IPS-18a (cell line): ENCODE measurements around the gene REX1BD.
"Not testable (repeated sequence)": the region's sequence is repeated elsewhere in the genome, so short reads cannot be mapped to it uniquely, and the experiment has no call there.

Experiments
- H3K27ac ChIP-seq: one replicate; pipeline ENCODE4 v1.5.1; 2013; ENCODE audit warnings: low read length
- H3K27me3 ChIP-seq: one replicate; pipeline ENCODE4 v1.6.1; 2013; ENCODE audit warnings: mild to moderate bottlenecking, low read length; ENCODE audit not compliant: control insufficient read depth, insufficient read depth
- H3K36me3 ChIP-seq: one replicate; pipeline ENCODE4 v1.6.1; 2013; ENCODE audit warnings: low read depth, low read length; ENCODE audit not compliant: control insufficient read depth
- H3K4me1 ChIP-seq: one replicate; pipeline ENCODE4 v1.6.1; 2013; ENCODE audit warnings: low read depth, low read length; ENCODE audit not compliant: control insufficient read depth
- H3K4me3 ChIP-seq: one replicate; pipeline ENCODE4 v1.5.1; 2013; ENCODE audit warnings: low read length
- H3K9ac ChIP-seq: one replicate; pipeline ENCODE4 v1.6.1; 2013; ENCODE audit warnings: mild to moderate bottlenecking, low read length, moderate library complexity
- H3K9me3 ChIP-seq: one replicate; pipeline ENCODE4 v1.6.1; 2013; ENCODE audit warnings: low read depth, low read length; ENCODE audit not compliant: control insufficient read depth

REX1BD gene

GRCh38 chr19:18588611-18589379 is at the start of gene REX1BD:
REX1BD (plus strand) TSS chr19:18588798; CDS start chr19:18588802, 4 bp downstream.
- peaks cover 11% of the 10 kb centered on the region for H3K4me1 ChIP-seq
- peak within 1 kb of the TSS; percentile 94 for H3K4me3 ChIP-seq
- H3K9ac ChIP-seq, result peak within 1 kb of the TSS; percentile 84

DNA sequence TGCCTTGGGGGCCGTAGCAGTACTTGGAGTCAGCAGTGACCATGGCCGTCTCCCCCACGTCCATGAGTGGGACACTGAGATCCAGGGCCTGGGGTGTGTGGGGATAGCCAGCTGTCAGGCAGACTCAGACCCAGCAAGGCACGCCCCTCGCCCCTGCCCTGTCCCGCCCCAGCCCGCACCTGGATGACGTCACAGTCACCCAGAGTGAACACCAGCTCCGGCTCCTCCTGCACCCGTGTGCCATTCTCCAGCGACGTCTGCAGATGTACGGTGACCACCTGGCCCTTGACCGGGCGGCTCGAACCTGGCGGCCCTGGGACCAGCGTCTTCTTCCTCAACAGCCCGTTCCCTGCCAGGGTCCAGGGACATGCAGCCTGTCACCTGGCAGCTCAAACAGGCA is 49.2 kb upstream of the REX1BD start:
- H3K36me3 ChIP-seq, result peaks cover 35% of the 10 kb centered on the region
- H3K27me3 ChIP-seq, result no peaks in the 10 kb centered on the region
- H3K27ac ChIP-seq, result no peak overlapping the region
- H3K9ac ChIP-seq, result no peak overlapping the region
- H3K9me3 ChIP-seq, result no peaks in the 10 kb centered on the region
- H3K4me3 ChIP-seq, result no peak overlapping the region
- peaks cover 6% of the 10 kb centered on the region for H3K4me1 ChIP-seq

More at GRCh38 chr19:18588611-18589379, at the start of gene REX1BD:
- Histone ChIP-seq H3K9me3 (no peaks in the 10 kb centered on the region), H3K27ac (peak within 1 kb of the TSS; percentile 79), H3K27me3 (no peaks in the 10 kb centered on the region), H3K36me3 (no peaks in the 10 kb centered on the region)

GRCh38 chr19:18540200-18540599 is 48.4 kb upstream of the REX1BD start:
- not testable (repeated sequence) for H3K27me3 ChIP-seq, H3K9me3 ChIP-seq, H3K27ac ChIP-seq, H3K4me3 ChIP-seq, H3K9ac ChIP-seq, H3K4me1 ChIP-seq
- peaks cover 34% of the 10 kb centered on the region for H3K36me3 ChIP-seq

GRCh38 chr19:18541258-18541991 is 47.2 kb upstream of the REX1BD start:
- peaks cover 24% of the 10 kb centered on the region for H3K36me3 ChIP-seq
- no peak overlapping the region for H3K27ac ChIP-seq
- H3K9me3 ChIP-seq, result no peaks in the 10 kb centered on the region
- no peaks in the 10 kb centered on the region for H3K27me3 ChIP-seq
- no peak overlapping the region for H3K4me3 ChIP-seq
- H3K4me1 ChIP-seq, result peaks cover 6% of the 10 kb centered on the region
- no peak overlapping the region for H3K9ac ChIP-seq

DNA sequence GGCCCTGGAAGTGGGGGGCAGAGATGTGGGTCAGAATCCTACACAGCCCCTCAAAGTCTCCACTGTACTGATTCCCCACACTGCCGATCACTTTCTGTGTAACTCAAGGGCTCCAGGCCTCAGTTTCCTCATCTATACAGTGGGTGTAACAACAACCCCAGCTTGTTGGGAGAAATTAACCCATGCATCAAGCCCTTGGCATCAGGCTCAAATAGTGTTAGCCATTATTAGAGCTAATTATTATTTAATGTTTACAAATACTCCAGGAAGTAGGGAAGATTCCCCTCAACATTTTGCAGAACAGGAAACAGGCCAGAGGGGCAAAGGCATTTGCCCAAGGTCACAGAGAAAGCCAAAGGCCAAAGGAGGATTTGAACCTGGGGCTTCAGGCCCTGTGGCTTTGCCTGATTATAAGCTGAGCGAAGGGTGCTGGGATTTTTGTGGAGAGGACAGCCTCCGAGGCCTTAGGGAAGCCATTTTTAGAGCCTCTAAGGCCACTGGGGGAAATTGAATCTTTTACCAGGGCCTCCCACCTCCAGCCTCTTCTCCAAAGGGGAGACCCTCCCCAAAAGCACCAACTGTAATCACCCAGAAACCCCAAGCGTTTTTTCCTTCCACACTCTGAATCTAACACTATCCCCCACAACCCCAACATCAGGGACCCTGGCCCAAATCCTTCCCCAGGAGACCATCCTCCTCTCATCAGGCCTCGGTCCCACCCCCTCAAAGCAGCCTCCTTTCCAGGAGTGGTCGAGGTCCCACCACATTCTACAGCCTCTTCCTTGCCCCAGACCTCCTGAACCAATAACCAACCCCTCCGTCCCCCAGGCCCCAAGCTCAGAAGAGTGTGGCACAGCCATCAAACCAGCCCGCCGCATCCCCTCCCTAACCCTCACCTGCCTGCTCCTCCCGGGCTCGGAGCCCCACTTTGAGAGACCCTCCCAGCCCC is 46.3 kb upstream of the REX1BD start:
- peak overlapping the region; percentile 54 for H3K4me3 ChIP-seq
- H3K27ac ChIP-seq, result no peak overlapping the region
- no peaks in the 10 kb centered on the region for H3K27me3 ChIP-seq
- no peaks in the 10 kb centered on the region for H3K9me3 ChIP-seq
- peaks cover 20% of the 10 kb centered on the region for H3K36me3 ChIP-seq
- H3K9ac ChIP-seq, result no peak overlapping the region
- peaks cover 6% of the 10 kb centered on the region for H3K4me1 ChIP-seq

DNA sequence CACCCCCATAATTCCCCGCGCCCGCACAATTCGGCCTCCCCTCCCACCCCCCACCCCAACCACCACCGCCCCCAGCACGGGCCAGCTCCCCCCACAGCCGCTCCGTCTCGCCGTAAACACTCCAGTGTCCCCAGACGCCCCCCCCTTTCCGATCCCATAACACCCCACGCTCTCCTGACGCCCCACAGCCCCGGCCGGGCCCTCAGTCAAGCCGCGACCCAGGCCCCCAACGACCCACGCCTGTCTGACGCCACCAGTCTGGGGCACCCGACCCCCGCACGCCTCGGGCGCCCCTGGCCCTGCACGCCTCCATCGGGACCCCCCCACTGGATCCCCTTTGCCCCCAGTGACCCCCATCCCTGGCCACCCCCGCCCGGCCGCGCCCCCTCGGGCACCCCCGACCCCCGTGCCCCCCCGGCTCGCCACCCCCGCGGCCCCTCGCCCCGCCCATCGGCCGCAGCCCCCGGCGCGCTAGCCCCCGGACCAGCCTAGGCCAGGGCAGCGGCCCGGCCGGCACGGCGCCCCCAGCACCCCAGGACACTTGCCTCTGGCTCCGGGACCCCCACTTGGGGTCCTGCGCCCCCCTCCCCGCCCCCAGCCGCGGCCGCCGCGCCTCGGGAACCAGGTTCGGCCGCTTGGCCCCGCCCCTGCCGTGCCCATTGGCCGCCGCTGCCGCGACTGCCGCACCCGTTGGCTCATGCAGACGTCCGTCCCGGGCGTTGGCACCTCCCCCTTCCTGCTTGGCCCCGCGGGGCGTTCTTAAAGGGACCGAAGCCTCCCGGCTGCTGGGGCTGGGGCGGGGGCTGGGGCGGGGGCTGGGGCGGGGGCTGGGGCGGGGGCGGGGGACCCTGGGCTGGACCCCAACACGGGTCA is 45.4 kb upstream of the REX1BD start, which contains the start of gene FKBP8:
Gene FKBP8, minus strand, starts transcription at position 633 of the 873 bp plus-strand sequence. CDS start 1,603 bp downstream, outside the sequence.
- H3K9ac ChIP-seq, result no peak within 1 kb of the TSS
- H3K4me3 ChIP-seq, result peak within 1 kb of the TSS; percentile 63
- H3K27me3 ChIP-seq, result no peaks in the 10 kb centered on the region
- H3K9me3 ChIP-seq, result no peaks in the 10 kb centered on the region
- peaks cover 20% of the 10 kb centered on the region for H3K36me3 ChIP-seq
- H3K27ac ChIP-seq, result no peak within 1 kb of the TSS
- peaks cover 6% of the 10 kb centered on the region for H3K4me1 ChIP-seq

GRCh38 chr19:18543814-18544475 is 44.7 kb upstream of the REX1BD start:
- peak overlapping the region; percentile 63 for H3K4me3 ChIP-seq
- no peaks in the 10 kb centered on the region for H3K27me3 ChIP-seq
- peaks cover 20% of the 10 kb centered on the region for H3K36me3 ChIP-seq
- H3K4me1 ChIP-seq, result peaks cover 6% of the 10 kb centered on the region
- H3K27ac ChIP-seq, result no peak overlapping the region
- no peak overlapping the region for H3K9ac ChIP-seq
- H3K9me3 ChIP-seq, result no peaks in the 10 kb centered on the region

DNA sequence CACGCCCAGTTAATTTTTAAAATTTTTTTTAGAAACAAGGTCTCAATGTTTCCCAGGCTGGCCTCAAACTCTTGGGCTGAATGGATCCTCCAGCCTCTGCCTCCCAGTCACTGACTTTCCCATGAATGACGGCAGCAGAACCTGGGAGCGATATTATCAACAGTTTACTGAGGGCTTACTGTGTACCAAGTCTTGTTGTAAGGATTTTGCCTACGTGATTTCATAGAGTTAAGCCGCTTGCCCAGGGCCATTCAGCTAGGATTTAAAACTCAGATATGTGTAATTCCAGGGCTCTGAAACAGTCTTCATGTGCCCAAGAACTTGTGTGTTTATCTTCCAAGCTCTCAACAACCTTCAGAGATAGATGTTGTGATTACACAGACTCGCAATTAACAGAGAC is 37.0 kb upstream of the REX1BD start:
- no peaks in the 10 kb centered on the region for H3K27me3 ChIP-seq
- no peaks in the 10 kb centered on the region for H3K9me3 ChIP-seq
- no peak overlapping the region for H3K9ac ChIP-seq
- no peaks in the 10 kb centered on the region for H3K36me3 ChIP-seq
- H3K4me1 ChIP-seq, result no peaks in the 10 kb centered on the region
- H3K4me3 ChIP-seq, result no peak overlapping the region
- no peak overlapping the region for H3K27ac ChIP-seq

DNA sequence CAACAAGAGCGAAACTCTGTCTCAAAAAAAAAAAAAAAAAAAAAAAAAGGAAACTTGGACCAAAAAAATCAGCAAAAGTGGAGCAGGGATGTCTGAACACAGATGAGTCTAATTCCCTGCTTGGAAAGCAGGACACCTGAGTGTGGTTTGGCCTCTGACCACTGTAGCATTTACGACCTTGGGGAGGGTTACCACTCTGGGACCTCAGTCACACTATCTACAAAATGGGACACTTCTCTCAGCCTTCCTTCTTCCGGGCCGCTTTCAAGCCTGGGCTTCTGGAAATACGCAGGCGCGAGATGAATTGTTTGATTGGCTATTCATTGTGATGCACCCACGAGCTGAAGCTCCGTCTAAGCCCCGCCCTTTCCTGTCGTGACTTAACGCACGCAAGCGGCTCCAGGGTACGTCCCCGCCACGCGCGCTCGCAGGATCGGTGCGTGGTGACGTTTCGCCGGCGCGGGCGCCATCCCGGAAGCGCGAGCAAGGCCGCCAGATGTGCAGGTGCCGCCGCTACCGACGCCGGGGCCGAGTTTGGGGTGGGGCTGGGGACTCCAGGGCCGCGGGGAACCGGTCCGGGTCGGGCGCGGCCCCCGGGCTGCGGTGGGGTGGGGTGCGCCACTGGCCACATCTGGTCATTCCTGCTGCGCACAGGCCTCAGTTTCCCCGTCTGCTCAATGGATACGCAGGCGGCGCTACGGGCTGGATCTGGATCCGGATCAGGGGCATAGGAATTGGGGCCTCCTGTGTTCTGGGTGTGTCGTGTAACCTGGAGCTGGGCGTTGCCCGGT is 31.0 kb upstream of the REX1BD start, which contains the start of gene KXD1:
Gene KXD1, plus strand, starts transcription at position 460 of the 791 bp plus-strand sequence. CDS start 4,187 bp downstream, outside the sequence.
- H3K27me3 ChIP-seq, result no peaks in the 10 kb centered on the region
- peak within 1 kb of the TSS; percentile 63 for H3K9ac ChIP-seq
- H3K36me3 ChIP-seq, result peaks cover 10% of the 10 kb centered on the region
- H3K9me3 ChIP-seq, result no peaks in the 10 kb centered on the region
- peaks cover 4% of the 10 kb centered on the region for H3K4me1 ChIP-seq
- no peak within 1 kb of the TSS for H3K27ac ChIP-seq
- H3K4me3 ChIP-seq, result peak within 1 kb of the TSS; percentile 81
